ENCODE data around the gene ARMC9.

ARMC9 gene

DNA sequence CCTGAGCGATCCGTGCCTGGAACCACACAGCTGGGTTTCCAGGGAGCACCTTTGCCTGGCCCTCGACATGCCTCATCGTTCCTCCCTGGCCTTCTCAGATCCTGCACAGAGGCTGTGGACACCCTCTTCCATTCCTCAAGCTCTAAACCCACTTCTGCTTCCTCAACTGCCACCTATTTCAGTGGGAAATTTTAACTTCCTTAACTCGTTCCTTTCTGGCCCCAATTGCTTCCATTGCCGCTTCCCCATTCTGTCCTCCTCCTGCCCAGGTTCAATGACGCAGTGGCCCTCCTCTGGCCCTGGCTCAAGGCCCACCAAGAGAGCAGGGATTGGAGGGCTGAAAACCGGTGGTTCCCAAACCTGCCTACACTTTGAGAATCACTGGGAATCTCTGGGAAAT is 192.2 kb downstream of the ARMC9 start:
- no peak overlapping the region for H3K4me3 Mint-ChIP-seq
- H3K27me3 Mint-ChIP-seq = peaks cover 49% of the 10 kb centered on the region
- no peak for ATAC-seq (replicated peaks; ENCODE audit: extremely low read depth, poor library complexity, severe bottlenecking)
- no peak overlapping the region for H3K27ac Mint-ChIP-seq (ENCODE audit: low read depth)
- peaks cover 22% of the 10 kb centered on the region for H3K4me1 Mint-ChIP-seq
- DNase-seq (ENCODE audit: low spot score in 2 of 2) = no peak
- H3K36me3 Mint-ChIP-seq (ENCODE audit: insufficient read depth) = peaks cover 3% of the 10 kb centered on the region
- H3K9me3 Mint-ChIP-seq = peaks cover 4% of the 10 kb centered on the region

DNA sequence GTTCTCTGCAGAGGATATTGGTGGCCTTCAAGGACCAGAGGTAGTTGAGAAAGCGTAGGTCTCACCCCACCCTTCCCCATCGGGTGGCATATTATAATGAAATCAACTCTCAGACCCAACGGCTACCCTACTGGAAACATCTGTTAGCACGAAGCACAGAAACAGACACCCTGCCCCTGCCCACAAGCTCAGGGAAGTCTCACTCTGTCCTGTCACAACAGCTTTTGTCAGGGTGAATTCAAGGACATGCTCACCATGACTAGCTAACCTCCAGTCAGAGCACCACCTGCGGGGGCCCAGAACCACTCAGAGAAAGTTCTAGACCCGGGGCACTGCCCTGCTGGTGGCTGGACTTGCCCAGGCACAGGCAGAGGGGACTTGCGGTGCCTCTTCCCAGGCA is 193.6 kb downstream of the ARMC9 start:
- H3K27me3 Mint-ChIP-seq = peaks cover 59% of the 10 kb centered on the region

DNA sequence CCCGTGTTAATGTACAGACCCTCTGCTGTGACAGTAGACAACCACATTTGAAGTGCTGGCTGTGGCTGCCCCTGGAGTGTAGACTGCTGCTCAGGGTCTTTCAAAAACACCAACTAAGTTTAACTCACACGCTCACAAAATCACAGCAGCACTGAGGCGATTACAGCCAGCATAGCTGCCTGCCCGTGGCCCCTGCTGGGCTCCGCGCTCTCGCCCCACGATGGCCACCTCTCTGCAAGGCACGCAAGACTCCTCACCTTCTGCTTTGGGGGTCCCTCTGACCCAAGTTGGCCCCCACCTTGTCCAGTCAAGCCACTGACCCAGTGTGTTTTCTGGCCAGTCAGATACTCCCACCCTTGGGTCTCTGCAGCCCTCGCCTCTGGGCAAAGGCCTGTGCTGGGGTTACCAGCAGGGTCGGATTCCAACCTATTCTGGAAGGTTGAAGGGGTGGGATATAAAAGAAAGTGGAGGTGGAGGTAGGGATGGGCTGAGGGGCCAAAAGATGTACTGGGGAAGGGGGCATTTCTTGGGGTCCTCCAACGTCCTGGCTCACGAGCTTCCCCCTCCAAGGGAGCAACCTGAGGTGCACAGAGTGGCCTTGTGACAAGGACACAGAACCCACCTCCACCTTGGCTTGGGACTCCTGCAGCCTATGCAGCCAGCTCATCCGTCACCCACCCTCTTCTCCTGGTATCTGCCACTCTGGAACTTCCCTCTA is 194.2 kb downstream of the ARMC9 start:
- peaks cover 4% of the 10 kb centered on the region for H3K36me3 Mint-ChIP-seq (ENCODE audit: insufficient read depth)
- DNase-seq (ENCODE audit: low spot score in 2 of 2) = no peak
- ATAC-seq (replicated peaks; ENCODE audit: extremely low read depth, poor library complexity, severe bottlenecking) = no peak
- no peaks in the 10 kb centered on the region for H3K9me3 Mint-ChIP-seq
- H3K27ac Mint-ChIP-seq (ENCODE audit: low read depth) = peak overlapping the region; percentile 88
- peaks cover 65% of the 10 kb centered on the region for H3K27me3 Mint-ChIP-seq
- peaks cover 31% of the 10 kb centered on the region for H3K4me1 Mint-ChIP-seq
- no peak overlapping the region for H3K4me3 Mint-ChIP-seq

More for the DNA sequence above, 193.6 kb downstream of the ARMC9 start:
- H3K36me3 Mint-ChIP-seq (ENCODE audit: insufficient read depth) = peaks cover 4% of the 10 kb centered on the region
- DNase-seq (ENCODE audit: low spot score in 2 of 2) (no peak), ATAC-seq (replicated peaks; ENCODE audit: extremely low read depth, poor library complexity, severe bottlenecking) (no peak)
- no peak overlapping the region for H3K4me3 Mint-ChIP-seq
- H3K27ac Mint-ChIP-seq (ENCODE audit: low read depth) = no peak overlapping the region
- no peaks in the 10 kb centered on the region for H3K9me3 Mint-ChIP-seq
- H3K4me1 Mint-ChIP-seq = peaks cover 30% of the 10 kb centered on the region

DNA sequence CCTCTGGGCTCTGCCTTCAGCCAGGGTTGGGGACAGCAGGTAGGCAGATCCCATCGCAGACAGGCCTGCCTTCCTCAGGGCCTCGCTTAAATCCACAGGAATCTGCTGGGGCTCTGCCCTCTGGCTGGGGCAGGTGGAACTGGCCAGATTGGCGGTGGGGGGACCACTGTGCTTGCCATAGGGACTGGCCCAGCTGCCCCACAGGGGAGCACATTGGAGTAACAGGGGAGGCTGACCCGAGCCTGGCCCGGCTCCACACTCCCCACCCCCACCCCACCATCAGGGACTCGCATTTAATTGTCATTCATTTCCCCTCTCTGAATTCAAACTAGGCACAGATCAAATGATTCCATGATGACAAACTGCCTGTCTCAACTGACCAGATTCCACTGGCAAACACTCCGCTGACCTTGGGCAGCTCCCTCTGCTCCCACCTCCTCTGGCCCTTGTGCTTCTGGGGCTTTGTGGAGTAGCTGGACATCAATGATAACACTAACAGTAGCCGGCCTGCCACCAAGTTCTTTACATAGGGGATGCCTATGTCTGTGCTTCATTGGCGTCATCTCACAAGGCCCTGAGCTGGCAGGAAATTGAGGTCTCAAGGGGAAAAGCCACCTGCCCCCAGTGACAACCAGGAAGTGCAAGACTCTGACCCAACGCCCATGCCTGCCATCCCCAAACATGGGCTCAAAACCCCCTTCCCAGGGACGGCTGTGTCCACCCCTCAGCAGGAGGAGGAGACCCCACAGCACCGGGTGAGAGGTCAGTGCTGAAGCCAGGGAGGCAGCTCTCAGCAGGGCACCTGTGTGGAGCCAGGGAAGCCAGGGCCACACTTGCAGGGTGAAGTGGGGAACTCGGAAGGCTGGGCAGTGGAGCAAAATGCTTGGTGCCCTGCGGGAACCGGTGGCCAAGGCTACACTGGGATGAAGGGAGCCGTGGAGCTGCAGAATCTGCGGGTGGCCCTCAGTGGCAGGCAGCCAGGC is 195.0 kb downstream of the ARMC9 start:
- Mint-ChIP-seq H3K27ac (ENCODE audit: low read depth) (peak overlapping the region; percentile 88), H3K36me3 (ENCODE audit: insufficient read depth) (peaks cover 4% of the 10 kb centered on the region), H3K27me3 (peaks cover 66% of the 10 kb centered on the region), H3K4me1 (peaks cover 31% of the 10 kb centered on the region), H3K9me3 (no peaks in the 10 kb centered on the region), H3K4me3 (peak overlapping the region; percentile 67)
- DNase-seq (ENCODE audit: low spot score in 2 of 2) (no peak), ATAC-seq (replicated peaks; ENCODE audit: extremely low read depth, poor library complexity, severe bottlenecking) (peak; percentile 56)

DNA sequence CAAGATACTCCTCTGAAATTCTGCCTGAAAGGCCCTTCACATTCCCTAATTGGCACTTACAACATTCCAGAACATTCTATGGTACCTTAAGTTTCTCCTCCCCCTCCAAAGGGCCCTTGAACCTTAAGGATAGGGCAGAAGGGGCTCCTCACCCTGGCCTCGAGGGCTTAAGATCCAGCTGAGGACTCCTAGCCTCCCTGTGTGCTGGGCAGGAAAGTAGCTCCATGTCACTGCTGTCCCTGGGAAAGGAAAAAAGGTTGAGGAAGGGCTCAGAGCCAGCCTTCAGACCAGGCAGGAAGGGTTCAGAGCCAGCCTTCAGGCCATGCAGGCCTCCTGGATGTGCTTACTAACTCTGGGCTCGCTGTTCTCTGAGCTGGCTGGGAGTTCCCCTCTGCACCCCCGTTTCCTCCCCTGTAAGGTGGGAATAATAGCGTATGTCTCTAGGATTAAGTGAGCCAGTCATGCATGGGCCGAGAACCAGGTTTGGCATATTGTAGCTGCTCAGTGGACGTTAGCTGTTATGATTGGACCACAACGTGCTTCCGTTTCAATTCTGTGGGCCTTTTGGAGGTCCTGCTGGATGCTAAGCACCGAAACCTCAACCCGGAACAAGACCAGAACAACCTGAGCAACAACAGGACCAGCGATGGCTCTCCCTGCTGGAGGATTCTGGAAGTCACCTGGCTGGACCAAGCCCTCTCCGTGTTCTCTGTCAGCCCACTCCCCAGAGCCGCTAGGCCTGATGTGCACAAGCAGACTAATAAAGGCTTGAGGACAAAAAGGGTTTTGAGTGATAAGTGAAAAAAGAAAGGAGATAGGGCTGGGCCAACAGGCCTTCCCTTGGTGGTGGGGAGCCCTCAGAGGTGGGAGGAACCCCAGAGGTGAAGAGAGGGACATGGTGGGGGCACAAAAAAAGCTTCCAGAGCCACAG is 196.0 kb downstream of the ARMC9 start:
- ATAC-seq (replicated peaks; ENCODE audit: extremely low read depth, poor library complexity, severe bottlenecking) (no peak), DNase-seq (ENCODE audit: low spot score in 2 of 2) (no peak)
- Mint-ChIP-seq H3K9me3 (no peaks in the 10 kb centered on the region), H3K4me3 (peak overlapping the region; percentile 67), H3K27me3 (peaks cover 66% of the 10 kb centered on the region), H3K27ac (ENCODE audit: low read depth) (peak overlapping the region; percentile 88), H3K4me1 (peaks cover 31% of the 10 kb centered on the region), H3K36me3 (ENCODE audit: insufficient read depth) (peaks cover 4% of the 10 kb centered on the region)

DNA sequence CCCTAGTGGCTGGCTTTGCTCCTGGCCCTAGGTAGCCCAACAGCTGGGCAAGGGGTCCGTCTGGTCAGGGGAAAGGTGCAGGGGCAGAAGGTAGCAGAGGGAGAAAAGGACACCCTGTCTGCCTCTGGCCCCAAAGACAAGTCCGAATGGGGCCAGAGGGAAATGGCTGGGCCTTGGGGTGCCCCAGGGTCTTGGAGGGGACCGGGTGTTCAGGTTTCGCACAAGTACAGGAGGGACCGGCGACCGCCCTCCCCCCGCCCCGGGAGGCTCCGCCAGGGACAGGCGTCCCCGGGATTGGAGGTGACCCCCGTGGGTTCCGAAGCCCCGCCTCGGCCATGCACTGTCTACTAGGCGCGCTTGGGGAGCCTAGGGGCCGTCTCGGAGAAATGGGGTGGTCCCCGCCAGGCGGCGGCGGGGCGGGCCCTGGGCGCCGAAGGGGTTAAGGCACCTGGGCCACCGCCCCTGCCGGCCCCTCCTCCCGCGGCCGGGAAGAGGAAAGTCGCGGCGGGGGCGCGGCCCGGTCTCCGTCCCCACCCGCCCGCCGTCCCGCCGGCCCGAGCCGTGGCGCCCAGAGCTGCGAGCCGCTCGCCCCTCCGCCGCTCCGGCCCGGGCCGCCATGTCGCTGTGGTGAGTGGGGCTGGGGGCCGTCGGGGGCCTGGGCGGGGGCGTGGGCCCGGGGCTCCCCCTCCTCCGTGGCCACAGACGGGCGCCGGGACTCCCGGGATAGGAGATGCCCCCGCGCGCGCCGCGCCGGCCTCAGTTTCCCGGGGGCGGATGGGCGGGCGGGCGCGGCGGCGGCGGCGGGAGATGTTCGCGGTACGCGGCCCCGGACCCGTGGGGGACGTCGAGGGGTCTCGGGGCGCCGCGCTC is 197.0 kb downstream of the ARMC9 start, which contains the start of gene B3GNT7:
TSS of gene B3GNT7 (plus strand) at position 523 of the 870 bp plus-strand sequence. CDS start at position 617, 94 bp downstream.
- Mint-ChIP-seq H3K27me3 (peaks cover 64% of the 10 kb centered on the region), H3K4me1 (peaks cover 31% of the 10 kb centered on the region), H3K27ac (ENCODE audit: low read depth) (peak within 1 kb of the TSS; percentile 16), H3K9me3 (no peaks in the 10 kb centered on the region), H3K36me3 (ENCODE audit: insufficient read depth) (peaks cover 5% of the 10 kb centered on the region), H3K4me3 (peak within 1 kb of the TSS; percentile 66)
- peak; percentile 10 for ATAC-seq (replicated peaks; ENCODE audit: extremely low read depth, poor library complexity, severe bottlenecking)
- DNase-seq (ENCODE audit: low spot score in 2 of 2) = no peak

DNA sequence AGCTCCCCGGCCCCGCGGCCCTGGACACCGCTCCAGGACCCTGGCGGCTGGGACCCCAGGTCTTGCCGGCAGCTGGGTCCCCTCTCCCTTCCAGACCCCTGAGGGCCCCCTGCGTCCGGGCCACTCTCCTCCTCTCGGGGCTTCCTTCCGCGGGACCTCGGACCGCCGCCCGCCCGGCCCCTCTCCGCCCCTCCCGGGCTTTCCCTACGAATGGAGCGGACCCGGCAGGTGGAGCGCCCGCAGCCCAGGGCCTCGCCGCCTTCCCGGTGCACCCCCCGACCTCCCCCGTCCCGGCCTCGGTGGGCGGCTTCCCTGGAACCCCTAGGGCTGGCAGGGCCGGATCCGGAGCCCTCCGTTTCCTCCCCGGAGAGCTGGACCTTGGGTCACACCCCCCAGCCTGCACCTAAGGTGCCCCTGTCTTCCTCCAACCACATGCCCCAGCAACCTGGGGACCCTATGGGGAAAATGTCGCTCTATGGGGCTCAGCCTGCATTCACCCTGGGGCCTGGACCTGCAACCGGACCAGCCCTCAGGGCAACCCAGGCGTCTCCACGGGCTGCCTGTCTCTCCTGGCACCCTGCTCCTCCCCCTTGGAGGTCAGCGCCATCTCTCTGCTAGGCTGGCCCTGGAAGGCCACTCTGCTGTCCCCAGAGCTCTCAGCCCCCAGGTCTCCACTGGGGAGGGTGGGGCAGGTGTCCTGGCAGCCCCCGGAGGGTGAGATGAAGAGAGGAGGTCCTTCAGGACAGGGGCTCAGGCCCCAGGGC is 197.8 kb downstream of the ARMC9 start:
- ATAC-seq (replicated peaks; ENCODE audit: extremely low read depth, poor library complexity, severe bottlenecking) = no peak
- H3K9me3 Mint-ChIP-seq = no peaks in the 10 kb centered on the region

DNA sequence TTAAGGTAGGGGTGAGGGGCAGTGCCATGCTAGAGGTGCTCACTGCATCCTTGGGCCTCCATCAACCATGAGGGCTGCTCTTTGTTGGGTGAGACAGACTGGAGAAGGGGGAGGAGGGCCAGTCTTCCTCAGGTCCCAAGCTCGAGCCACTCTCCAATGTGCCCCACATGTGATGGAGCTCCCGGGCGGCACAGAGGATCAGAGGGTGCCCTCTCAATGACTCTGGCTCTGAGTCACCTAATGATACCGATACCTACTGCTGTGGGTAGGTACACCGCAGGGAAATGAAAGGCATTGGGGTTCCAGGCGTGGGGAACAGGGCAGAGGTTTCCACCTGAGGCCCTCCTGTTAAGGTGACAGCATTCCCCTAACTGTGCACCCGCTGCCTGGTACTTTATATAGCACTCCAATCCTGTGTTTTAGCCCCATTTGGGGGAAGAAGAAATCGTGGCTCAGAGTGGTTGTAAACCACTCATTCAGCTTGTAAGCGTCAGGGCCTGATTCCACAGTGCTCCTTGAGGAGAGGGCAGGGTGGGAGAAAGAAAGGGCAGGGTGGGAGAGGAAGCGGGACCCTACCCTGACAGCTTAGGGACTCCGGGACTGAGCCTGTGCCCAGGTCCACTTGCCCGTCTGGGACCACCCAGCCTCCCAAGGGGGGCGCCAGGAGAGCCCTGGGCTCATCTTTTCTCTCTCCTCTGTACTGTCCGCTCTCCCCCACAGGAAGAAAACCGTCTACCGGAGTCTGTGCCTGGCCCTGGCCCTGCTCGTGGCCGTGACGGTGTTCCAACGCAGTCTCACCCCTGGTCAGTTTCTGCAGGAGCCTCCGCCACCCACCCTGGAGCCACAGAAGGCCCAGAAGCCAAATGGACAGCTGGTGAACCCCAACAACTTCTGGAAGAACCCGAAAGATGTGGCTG is 198.8 kb downstream of the ARMC9 start:
- peaks cover 31% of the 10 kb centered on the region for H3K4me1 Mint-ChIP-seq
- no peak for ATAC-seq (replicated peaks; ENCODE audit: extremely low read depth, poor library complexity, severe bottlenecking)

More for the DNA sequence above, 197.8 kb downstream of the ARMC9 start:
- H3K36me3 Mint-ChIP-seq (ENCODE audit: insufficient read depth) = peaks cover 5% of the 10 kb centered on the region
- DNase-seq (ENCODE audit: low spot score in 2 of 2) = no peak
- peaks cover 31% of the 10 kb centered on the region for H3K4me1 Mint-ChIP-seq
- H3K4me3 Mint-ChIP-seq = peak overlapping the region; percentile 59
- peaks cover 56% of the 10 kb centered on the region for H3K27me3 Mint-ChIP-seq
- peak overlapping the region; percentile 16 for H3K27ac Mint-ChIP-seq (ENCODE audit: low read depth)

DNA sequence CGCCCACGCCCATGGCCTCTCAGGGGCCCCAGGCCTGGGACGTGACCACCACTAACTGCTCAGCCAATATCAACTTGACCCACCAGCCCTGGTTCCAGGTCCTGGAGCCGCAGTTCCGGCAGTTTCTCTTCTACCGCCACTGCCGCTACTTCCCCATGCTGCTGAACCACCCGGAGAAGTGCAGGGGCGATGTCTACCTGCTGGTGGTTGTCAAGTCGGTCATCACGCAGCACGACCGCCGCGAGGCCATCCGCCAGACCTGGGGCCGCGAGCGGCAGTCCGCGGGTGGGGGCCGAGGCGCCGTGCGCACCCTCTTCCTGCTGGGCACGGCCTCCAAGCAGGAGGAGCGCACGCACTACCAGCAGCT is 199.5 kb downstream of the ARMC9 start:
- ATAC-seq (replicated peaks; ENCODE audit: extremely low read depth, poor library complexity, severe bottlenecking) (no peak), DNase-seq (ENCODE audit: low spot score in 2 of 2) (no peak)
- Mint-ChIP-seq H3K4me3 (no peak overlapping the region), H3K27ac (ENCODE audit: low read depth) (no peak overlapping the region), H3K27me3 (peaks cover 49% of the 10 kb centered on the region), H3K36me3 (ENCODE audit: insufficient read depth) (peaks cover 5% of the 10 kb centered on the region), H3K4me1 (peaks cover 31% of the 10 kb centered on the region), H3K9me3 (no peaks in the 10 kb centered on the region)

More for the DNA sequence above, 198.8 kb downstream of the ARMC9 start:
- Mint-ChIP-seq H3K9me3 (no peaks in the 10 kb centered on the region), H3K36me3 (ENCODE audit: insufficient read depth) (peaks cover 5% of the 10 kb centered on the region), H3K27me3 (peaks cover 48% of the 10 kb centered on the region), H3K4me3 (peak overlapping the region; percentile 59), H3K27ac (ENCODE audit: low read depth) (no peak overlapping the region)
- no peak for DNase-seq (ENCODE audit: low spot score in 2 of 2)

DNA sequence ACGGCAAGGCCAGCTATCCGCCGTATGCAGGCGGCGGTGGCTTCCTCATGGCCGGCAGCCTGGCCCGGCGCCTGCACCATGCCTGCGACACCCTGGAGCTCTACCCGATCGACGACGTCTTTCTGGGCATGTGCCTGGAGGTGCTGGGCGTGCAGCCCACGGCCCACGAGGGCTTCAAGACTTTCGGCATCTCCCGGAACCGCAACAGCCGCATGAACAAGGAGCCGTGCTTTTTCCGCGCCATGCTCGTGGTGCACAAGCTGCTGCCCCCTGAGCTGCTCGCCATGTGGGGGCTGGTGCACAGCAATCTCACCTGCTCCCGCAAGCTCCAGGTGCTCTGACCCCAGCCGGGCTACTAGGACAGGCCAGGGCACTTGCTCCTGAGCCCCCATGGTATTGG is 200.2 kb downstream of the ARMC9 start:
- no peak for ATAC-seq (replicated peaks; ENCODE audit: extremely low read depth, poor library complexity, severe bottlenecking)
- H3K27ac Mint-ChIP-seq (ENCODE audit: low read depth) = no peak overlapping the region
- no peak overlapping the region for H3K4me3 Mint-ChIP-seq
- peaks cover 25% of the 10 kb centered on the region for H3K4me1 Mint-ChIP-seq
- H3K27me3 Mint-ChIP-seq = peaks cover 46% of the 10 kb centered on the region
- H3K36me3 Mint-ChIP-seq (ENCODE audit: insufficient read depth) = peaks cover 5% of the 10 kb centered on the region
- H3K9me3 Mint-ChIP-seq = no peaks in the 10 kb centered on the region
- DNase-seq (ENCODE audit: low spot score in 2 of 2) = no peak
